LNCAP (cell line): Measurements from ENCODE around the gene COA8.
A peak's percentile ranks its signal among the peaks of the same experiment; 100 is the strongest.

Source experiments
- TF ChIP-seq, protein P1 (sequence below): fragments of 450-650 bp; IDR thresholded peaks from 2 replicates; pipeline ENCODE4 v1.5.1; 2017; ENCODE audit warnings: mild to moderate bottlenecking

The COA8 gene, protein sequence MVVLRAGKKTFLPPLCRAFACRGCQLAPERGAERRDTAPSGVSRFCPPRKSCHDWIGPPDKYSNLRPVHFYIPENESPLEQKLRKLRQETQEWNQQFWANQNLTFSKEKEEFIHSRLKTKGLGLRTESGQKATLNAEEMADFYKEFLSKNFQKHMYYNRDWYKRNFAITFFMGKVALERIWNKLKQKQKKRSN

DNA sequence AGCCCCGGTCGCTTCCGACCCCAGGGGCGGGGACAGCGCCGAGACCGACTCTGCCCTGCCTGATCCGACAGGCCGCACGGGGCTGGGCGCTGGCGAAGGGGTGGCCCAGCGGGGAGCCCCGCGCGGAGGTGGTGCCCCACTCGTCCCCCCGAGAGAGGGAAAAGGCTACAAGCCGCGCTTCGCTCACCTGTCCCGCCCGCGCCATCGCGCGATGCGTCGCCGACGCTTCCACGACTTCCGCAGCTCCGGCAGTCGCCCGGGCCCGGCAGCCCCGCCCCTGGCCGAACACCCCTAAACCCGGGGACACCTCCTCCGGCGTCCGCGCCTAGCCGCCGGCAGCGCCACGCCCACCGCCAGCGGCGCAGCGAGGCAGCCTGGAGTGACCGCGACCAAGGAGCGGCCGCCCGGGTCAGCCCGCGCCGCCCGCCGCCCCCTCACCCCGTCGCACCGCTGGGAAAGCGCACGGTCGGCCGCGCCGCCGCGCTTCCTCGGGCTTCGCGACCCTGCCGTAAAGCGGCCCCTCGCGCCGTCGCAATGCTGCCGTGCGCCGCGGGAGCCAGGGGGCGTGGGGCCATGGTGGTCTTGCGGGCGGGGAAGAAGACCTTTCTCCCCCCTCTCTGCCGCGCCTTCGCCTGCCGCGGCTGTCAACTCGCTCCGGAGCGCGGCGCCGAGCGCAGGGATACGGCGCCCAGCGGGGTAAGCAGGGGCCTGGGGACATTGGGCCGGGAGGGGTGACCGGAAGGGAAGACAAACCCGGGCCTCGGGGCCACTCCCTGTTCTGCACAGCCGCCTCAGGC lies at the start of gene COA8, which contains the start of gene BAG5:
Gene COA8 (plus strand): TSS at position 532 of the 797 bp plus-strand sequence. CDS start 42 bp downstream, at position 574.
Gene BAG5 (minus strand): TSS at position 229 of the 797 bp plus-strand sequence. CDS start 1,493 bp downstream, outside the sequence.
- TF ChIP-seq, protein P1, sequence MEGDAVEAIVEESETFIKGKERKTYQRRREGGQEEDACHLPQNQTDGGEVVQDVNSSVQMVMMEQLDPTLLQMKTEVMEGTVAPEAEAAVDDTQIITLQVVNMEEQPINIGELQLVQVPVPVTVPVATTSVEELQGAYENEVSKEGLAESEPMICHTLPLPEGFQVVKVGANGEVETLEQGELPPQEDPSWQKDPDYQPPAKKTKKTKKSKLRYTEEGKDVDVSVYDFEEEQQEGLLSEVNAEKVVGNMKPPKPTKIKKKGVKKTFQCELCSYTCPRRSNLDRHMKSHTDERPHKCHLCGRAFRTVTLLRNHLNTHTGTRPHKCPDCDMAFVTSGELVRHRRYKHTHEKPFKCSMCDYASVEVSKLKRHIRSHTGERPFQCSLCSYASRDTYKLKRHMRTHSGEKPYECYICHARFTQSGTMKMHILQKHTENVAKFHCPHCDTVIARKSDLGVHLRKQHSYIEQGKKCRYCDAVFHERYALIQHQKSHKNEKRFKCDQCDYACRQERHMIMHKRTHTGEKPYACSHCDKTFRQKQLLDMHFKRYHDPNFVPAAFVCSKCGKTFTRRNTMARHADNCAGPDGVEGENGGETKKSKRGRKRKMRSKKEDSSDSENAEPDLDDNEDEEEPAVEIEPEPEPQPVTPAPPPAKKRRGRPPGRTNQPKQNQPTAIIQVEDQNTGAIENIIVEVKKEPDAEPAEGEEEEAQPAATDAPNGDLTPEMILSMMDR: no peak

DNA sequence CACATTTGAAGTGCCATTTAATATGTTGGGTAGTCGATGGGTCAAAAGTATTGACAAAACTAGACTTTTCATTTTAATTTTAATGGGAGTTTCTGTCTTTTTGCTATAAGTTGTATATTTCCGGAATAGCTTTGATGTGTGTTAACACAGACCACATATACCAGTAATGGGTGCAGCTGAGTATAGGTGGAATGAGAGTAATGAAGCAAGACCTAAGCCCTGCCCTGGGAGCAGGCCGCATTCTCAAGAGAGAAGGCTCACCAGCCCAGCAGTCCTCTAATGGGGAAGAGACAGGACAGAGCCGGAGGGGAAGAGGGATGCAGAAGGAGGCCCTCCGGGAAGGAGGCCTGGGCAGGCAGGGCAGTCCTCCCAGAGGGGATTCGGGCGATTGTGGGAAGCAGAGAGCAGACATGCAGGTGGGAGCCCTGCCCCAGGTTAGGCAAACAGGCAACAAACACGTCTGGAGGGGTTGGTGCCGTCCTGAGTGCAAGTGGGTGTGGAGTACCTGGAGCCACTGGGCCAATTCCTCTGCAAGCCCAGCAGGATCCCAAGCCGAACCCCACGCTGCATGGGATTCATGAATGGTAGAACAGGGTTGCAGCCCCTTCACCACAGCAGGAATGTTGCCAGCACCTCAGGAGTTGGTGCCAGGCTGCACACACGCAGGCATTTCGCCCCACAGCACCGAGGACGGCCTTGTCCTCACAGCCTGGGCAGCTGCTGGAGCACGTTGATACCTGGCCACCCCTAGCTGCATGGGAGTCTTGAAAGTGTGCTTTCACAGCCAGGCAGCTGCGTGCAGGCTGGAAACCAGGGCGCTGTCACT lies 48.0 kb upstream of the COA8 start:
- TF ChIP-seq, protein P1: no peak

DNA sequence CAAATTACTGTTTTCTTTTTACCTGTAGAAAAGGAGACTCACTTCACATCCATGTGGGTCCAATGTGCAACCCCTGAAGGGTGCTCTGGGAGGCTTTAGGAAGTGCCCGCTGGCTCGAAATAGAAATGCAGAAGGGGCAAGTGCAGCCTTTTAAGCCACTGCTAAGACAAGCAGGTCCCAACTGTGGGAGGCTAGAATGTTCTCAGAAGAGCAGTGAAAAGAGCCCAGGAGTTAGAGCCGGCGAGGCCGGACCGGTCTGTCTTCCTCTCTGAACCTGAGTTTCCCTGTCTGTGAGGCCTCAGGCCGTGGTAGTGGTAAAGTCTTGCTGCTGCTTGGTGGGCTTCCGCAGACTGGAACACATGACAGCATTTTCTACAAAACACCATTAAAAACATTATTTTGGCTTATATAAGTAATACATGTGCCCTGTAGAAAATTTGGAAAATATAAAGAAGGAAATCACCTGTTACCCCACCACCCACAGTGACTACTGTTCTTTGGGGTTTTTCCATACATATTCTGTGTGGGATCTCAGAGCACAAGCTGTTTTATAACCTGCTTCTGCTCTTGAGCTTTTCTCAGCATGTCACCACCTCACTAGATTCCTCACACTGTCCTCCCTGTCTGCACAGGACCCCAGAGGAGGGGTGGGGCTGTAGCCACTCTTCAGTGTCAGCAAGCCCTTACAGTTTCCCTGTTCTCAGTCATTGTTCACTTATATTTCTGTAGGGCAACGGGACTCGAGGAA lies 46.2 kb upstream of the COA8 start:
- TF ChIP-seq, protein P1: no peak

DNA sequence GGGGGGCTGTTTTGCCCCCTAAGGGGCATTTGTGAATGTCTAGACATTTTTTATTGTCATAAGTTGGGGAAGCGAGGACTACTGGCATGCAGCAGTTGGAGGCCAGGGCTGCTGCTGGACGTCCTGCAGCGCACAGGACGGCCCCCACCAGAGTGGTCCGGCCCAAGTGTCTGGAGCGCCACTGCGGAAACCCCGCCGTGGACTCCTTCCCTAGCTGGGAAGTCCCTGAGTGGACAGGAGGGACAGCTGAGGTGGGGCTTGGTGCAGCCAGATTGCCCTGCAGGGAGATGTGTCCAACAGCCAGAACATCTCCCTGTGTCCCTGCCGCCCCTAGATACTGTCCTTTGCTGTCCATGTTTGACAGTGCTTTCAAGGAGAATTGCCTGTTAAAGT lies 45.6 kb upstream of the COA8 start:
- TF ChIP-seq, protein P1: no peak

DNA sequence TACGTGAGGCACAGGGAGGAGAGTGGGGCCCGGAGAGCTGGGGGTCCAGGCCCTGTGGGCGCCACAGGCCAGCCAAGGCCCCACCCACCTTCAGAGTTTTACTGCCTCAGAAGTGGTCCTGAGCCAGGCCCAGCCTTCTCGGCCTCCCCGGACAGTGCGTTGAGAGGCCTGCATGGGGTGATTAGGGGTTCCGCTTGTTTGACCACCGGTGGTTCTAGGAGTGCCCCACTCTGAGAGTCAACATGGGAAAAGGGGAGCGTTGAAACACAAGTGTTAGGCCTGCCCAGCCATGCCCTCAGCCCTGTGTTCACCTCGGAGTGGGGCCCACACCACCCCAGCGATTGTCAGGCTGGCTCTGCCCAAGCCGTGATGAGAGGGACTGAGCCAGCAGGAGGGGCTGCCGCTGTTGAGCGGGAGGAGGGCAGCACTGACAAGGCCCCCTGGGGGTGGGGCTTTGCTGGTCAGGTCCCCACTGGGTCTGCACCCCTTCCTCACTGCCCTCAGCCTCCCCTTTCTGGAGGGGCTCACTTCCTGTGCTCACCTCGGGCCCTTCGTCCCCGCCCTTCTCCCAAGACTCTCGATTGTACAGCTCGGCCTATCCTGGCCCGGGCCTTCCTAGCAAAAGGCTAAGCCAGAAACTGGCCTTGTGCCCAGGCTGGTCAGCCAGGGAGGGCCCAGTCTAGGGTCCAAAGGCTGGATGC lies 44.9 kb upstream of the COA8 start:
- TF ChIP-seq, protein P1: no peak

DNA sequence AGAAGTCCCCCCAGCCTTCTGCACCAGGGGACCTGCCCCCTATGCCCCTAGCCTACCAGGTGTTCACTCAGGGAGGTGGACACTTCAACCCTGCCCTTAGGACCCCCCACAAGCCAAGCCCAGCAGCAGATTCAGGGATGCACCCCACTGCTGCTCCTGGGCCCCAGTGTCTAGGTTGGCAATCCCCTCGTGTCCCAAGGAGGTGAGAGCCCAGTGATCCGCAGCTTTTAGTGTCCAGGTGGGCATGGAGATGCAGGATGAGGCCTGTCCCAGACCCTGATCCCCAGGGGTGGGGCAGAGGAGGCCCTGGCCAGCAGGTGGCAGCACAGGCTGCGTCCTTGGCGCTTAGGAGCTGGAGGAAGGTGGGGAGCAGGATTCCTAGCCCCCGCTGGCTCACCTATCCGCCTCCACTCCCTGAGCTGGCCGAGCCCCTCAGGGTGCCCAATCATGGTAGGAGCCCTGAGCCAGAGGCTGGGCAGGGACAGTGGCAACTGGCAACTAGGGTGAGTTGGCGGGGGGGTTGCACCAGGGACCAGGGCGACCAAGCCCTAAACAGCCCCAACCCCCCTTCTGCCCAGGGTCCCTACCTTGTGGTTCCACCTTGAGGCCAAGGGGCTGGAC lies 44.2 kb upstream of the COA8 start:
- TF ChIP-seq, protein P1: peak; percentile 97
